ENCODE measurements around the gene NEMP1. TPM values are rescaled to one million over a fixed set of nuclear protein-coding genes. Genes with fewer than 3 reads are reported as not detected.

The NEMP1 gene
- total and polyA plus RNA-seq, 4 donors, result 1.4 to 10.9 (median 3.2) TPM

DNA sequence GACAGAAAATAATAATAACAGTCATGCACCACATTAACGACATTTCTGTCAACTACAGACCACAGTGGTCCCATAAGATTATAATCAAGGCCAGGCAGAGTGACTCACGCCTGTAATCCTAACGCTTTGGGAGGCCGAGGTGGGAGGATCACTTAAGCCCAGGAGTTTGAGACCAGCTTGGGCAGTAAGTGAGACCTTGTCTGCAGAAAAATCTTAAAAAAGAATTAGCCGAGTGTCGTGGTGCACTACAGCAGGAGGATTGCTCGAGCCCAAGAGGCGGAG is 18.9 kb upstream of the NEMP1 start:
- H3K27ac ChIP-seq (ENCODE audit: low read depth in 1 of 2, low read length in 2 of 2), result no peak overlapping the region
- no peaks in the 10 kb centered on the region for H3K27me3 ChIP-seq (ENCODE audit: control insufficient read depth in 4 of 4, insufficient read depth in 4 of 4, low read length in 3 of 4)
- no peaks in the 10 kb centered on the region for H3K9me3 ChIP-seq (ENCODE audit: control insufficient read depth in 4 of 4, low read length in 3 of 4)
- no peak for DNase-seq (ENCODE audit: low spot score)
- no peak for TF ChIP-seq JUND (IDR thresholded peaks at IDR 0.05)
- no peak for TF ChIP-seq RXRA (IDR thresholded peaks at IDR 0.05)
- no peak for TF ChIP-seq TAF1 (conservative IDR thresholded peaks at IDR 0.05)
- TF ChIP-seq, protein P1, sequence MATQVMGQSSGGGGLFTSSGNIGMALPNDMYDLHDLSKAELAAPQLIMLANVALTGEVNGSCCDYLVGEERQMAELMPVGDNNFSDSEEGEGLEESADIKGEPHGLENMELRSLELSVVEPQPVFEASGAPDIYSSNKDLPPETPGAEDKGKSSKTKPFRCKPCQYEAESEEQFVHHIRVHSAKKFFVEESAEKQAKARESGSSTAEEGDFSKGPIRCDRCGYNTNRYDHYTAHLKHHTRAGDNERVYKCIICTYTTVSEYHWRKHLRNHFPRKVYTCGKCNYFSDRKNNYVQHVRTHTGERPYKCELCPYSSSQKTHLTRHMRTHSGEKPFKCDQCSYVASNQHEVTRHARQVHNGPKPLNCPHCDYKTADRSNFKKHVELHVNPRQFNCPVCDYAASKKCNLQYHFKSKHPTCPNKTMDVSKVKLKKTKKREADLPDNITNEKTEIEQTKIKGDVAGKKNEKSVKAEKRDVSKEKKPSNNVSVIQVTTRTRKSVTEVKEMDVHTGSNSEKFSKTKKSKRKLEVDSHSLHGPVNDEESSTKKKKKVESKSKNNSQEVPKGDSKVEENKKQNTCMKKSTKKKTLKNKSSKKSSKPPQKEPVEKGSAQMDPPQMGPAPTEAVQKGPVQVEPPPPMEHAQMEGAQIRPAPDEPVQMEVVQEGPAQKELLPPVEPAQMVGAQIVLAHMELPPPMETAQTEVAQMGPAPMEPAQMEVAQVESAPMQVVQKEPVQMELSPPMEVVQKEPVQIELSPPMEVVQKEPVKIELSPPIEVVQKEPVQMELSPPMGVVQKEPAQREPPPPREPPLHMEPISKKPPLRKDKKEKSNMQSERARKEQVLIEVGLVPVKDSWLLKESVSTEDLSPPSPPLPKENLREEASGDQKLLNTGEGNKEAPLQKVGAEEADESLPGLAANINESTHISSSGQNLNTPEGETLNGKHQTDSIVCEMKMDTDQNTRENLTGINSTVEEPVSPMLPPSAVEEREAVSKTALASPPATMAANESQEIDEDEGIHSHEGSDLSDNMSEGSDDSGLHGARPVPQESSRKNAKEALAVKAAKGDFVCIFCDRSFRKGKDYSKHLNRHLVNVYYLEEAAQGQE (IDR thresholded peaks at IDR 0.05), result no peak
- TF ChIP-seq HNF4A (conservative IDR thresholded peaks at IDR 0.05), result no peak
- TF ChIP-seq, protein P2, sequence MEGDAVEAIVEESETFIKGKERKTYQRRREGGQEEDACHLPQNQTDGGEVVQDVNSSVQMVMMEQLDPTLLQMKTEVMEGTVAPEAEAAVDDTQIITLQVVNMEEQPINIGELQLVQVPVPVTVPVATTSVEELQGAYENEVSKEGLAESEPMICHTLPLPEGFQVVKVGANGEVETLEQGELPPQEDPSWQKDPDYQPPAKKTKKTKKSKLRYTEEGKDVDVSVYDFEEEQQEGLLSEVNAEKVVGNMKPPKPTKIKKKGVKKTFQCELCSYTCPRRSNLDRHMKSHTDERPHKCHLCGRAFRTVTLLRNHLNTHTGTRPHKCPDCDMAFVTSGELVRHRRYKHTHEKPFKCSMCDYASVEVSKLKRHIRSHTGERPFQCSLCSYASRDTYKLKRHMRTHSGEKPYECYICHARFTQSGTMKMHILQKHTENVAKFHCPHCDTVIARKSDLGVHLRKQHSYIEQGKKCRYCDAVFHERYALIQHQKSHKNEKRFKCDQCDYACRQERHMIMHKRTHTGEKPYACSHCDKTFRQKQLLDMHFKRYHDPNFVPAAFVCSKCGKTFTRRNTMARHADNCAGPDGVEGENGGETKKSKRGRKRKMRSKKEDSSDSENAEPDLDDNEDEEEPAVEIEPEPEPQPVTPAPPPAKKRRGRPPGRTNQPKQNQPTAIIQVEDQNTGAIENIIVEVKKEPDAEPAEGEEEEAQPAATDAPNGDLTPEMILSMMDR (IDR thresholded peaks at IDR 0.05; ENCODE audit: low read depth, low read length, missing input control), result no peak
- no peak for TF ChIP-seq GABPA (IDR thresholded peaks at IDR 0.05 in 1 of 2, conservative IDR thresholded peaks at IDR 0.05 in 1 of 2)
- TF ChIP-seq FOXA2 (IDR thresholded peaks at IDR 0.05), result no peak
- no peak for TF ChIP-seq SP1 (IDR thresholded peaks at IDR 0.05)
- no peak for TF ChIP-seq FOXA1 (IDR thresholded peaks at IDR 0.05)
- TF ChIP-seq, protein P3, sequence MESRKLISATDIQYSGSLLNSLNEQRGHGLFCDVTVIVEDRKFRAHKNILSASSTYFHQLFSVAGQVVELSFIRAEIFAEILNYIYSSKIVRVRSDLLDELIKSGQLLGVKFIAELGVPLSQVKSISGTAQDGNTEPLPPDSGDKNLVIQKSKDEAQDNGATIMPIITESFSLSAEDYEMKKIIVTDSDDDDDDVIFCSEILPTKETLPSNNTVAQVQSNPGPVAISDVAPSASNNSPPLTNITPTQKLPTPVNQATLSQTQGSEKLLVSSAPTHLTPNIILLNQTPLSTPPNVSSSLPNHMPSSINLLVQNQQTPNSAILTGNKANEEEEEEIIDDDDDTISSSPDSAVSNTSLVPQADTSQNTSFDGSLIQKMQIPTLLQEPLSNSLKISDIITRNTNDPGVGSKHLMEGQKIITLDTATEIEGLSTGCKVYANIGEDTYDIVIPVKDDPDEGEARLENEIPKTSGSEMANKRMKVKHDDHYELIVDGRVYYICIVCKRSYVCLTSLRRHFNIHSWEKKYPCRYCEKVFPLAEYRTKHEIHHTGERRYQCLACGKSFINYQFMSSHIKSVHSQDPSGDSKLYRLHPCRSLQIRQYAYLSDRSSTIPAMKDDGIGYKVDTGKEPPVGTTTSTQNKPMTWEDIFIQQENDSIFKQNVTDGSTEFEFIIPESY (IDR thresholded peaks at IDR 0.05), result no peak
- TF ChIP-seq, protein P4, sequence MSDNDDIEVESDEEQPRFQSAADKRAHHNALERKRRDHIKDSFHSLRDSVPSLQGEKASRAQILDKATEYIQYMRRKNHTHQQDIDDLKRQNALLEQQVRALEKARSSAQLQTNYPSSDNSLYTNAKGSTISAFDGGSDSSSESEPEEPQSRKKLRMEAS (IDR thresholded peaks at IDR 0.05), result no peak
- no peak for TF ChIP-seq NR2F2 (IDR thresholded peaks at IDR 0.05)
- TF ChIP-seq, protein P5, sequence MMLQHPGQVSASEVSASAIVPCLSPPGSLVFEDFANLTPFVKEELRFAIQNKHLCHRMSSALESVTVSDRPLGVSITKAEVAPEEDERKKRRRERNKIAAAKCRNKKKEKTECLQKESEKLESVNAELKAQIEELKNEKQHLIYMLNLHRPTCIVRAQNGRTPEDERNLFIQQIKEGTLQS (IDR thresholded peaks at IDR 0.05), result no peak
- TF ChIP-seq HNF4G (IDR thresholded peaks at IDR 0.05), result no peak
- TF ChIP-seq YY1 (IDR thresholded peaks at IDR 0.05), result no peak
- TF ChIP-seq EGR1 (IDR thresholded peaks at IDR 0.05; ENCODE audit: low read depth in 2 of 2), result no peak
- TF ChIP-seq RAD21 (IDR thresholded peaks at IDR 0.05), result no peak
- H3K9ac ChIP-seq (ENCODE audit: low read depth in 1 of 2, low read length in 2 of 2), result no peak overlapping the region
- no peak overlapping the region for H3K4me3 ChIP-seq (ENCODE audit: low read depth in 1 of 3, low read length in 3 of 3)
- WGBS, result 95% methylated on average over 8 of the region's 8 CpGs
- peaks cover 9 to 27% (median 14%) of the 10 kb centered on the region in 4 donors for H3K4me1 ChIP-seq (ENCODE audit: control insufficient read depth in 4 of 4, insufficient read depth in 4 of 4, low read length in 3 of 4)
- peaks cover 6 to 53% (median 42%) of the 10 kb centered on the region in 4 donors for H3K36me3 ChIP-seq (ENCODE audit: control insufficient read depth in 4 of 4, insufficient read depth in 3 of 4, low read depth in 1 of 4, low read length in 3 of 4)

All from liver (tissue), 9 donors.